ENCODE data around the gene PSD.

Gene PSD

GRCh38 chr10:102389894-102390293, 28.7 kb downstream of the PSD start:
- no peak for DNase-seq (ENCODE audit: low spot score)

GRCh38 chr10:102384606-102385429, 33.8 kb downstream of the PSD start:
- DNase-seq (ENCODE audit: low spot score), result no peak

- no peak for DNase-seq (ENCODE audit: low spot score)
Observed at GRCh38 chr10:102384053-102384452, 34.5 kb downstream of the PSD start.

- DNase-seq (ENCODE audit: low spot score), result no peak
Observed at GRCh38 chr10:102382871-102383270, 35.7 kb downstream of the PSD start.

- DNase-seq (ENCODE audit: low spot score), result no peak
Observed at GRCh38 chr10:102381983-102382382, 36.6 kb downstream of the PSD start.

- no peak for DNase-seq (ENCODE audit: low spot score)
Observed at GRCh38 chr10:102379383-102379782, 39.2 kb downstream of the PSD start.

GRCh38 chr10:102376901-102377300, 41.7 kb downstream of the PSD start:
- DNase-seq (ENCODE audit: low spot score), result no peak

GRCh38 chr10:102375867-102376266, 42.7 kb downstream of the PSD start:
- no peak for DNase-seq (ENCODE audit: low spot score)

GRCh38 chr10:102375250-102375649, 43.3 kb downstream of the PSD start:
- no peak for DNase-seq (ENCODE audit: low spot score)

GRCh38 chr10:102371295-102371694, 47.3 kb downstream of the PSD start:
- DNase-seq (ENCODE audit: low spot score), result no peak

- no peak for DNase-seq (ENCODE audit: low spot score)
Observed at GRCh38 chr10:102368077-102368476, 50.5 kb downstream of the PSD start.

GRCh38 chr10:102367441-102367840, 51.1 kb downstream of the PSD start:
- no peak for DNase-seq (ENCODE audit: low spot score)

GRCh38 chr10:102358712-102359382, 59.7 kb downstream of the PSD start:
- no peak for DNase-seq (ENCODE audit: low spot score)

- DNase-seq (ENCODE audit: low spot score), result no peak
Observed at GRCh38 chr10:102354451-102354850, 64.1 kb downstream of the PSD start.
